Effector CD4-positive, alpha-beta T cell (primary cell): ENCODE results near the gene ARHGAP10.
"Not testable (repeated sequence)": the region's sequence is repeated elsewhere in the genome, so short reads cannot be mapped to it uniquely, and the experiment has no call there.

Source experiments
- DNase-seq: peaks from one replicate; pipeline ENCODE4 v3.0.0-alpha.2; 2020

The ARHGAP10 gene

DNA sequence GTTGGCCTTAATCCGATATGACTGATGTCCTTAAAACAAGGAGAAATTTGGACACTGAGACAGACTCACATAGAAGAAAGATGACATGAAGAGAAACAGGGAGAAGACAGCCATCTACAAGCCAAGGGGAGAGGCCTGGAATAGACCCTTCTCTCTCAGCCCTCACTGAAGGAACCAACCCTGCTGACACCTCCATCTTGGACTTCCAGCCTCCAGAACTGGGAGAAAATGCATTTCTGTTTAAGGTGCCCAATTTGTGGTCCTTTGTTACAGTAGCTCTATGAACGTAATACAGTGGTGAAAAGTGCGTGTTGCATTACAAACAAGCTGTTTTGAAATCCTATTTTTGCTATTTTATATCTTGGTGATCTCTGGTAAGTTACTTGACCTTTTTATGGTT is 343.6 kb downstream of the ARHGAP10 start:
- DNase-seq: no peak

- DNase-seq: no peak
Observed at GRCh38 chr4:148076964-148077363, 345.1 kb downstream of the ARHGAP10 start.

GRCh38 chr4:148077581-148077980 is 345.7 kb downstream of the ARHGAP10 start:
- DNase-seq: no peak

DNA sequence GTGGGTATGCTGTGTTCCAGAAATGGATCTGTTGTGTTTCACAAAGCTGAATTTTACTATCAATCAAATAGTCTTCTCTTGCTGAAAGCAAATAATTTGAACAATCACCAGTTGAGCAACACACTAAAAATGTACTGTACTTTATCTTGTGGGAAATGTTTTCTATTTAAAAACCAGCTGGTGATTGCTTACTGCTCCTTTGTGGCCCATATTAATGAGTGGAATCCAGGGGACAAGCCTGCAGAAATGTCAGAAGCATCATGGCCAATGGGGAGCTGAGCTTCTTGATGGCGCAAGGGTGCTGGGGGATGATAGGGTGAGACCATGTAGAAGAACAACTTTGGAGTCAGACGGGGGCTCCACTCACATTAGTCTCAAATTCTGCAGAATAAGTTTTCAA is 346.2 kb downstream of the ARHGAP10 start:
- no peak for DNase-seq

- no peak for DNase-seq
Observed at GRCh38 chr4:148079961-148080360, 348.1 kb downstream of the ARHGAP10 start.

DNA sequence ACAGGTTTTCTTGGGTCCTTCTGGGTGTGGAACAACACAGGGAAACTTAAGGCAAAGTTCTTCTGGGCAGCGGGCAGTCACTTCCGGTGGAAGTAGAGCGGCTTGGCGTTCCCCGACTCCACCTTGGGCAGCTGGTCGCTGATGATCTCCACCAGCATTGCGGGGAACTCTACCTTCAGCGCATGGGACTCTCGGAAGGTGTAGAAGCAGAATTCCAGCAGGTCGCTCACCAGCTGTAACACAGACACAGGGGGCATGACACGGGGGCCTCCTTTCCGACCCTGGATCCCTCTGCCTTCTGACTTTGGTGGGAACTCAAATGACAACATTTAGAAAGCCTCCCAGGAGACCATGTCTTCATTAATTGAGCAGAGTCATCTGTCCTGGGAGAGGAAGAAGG is 349.4 kb downstream of the ARHGAP10 start:
- no peak for DNase-seq

- no peak for DNase-seq
Observed at GRCh38 chr4:148081745-148082144, 349.9 kb downstream of the ARHGAP10 start.

DNA sequence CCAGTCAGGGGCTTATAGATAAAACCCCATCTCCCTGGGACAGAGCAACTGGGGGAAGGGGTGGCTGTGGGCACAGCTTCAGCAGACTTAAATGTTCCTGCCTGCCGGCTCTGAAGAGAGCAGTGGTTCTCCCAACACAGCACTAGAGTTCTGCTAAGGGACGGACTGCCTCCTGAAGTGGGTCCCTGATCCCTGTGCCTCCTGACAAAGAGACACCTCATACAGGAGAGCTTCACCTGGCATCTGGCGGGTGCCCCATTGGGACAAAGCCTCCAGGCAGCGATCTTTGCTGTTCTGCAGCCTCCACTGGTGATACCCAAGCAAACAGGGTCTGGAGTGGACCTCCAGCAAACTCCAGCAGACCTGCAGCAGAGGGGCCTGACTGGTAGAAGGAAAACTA is 351.2 kb downstream of the ARHGAP10 start:
- not testable (repeated sequence) for DNase-seq

DNA sequence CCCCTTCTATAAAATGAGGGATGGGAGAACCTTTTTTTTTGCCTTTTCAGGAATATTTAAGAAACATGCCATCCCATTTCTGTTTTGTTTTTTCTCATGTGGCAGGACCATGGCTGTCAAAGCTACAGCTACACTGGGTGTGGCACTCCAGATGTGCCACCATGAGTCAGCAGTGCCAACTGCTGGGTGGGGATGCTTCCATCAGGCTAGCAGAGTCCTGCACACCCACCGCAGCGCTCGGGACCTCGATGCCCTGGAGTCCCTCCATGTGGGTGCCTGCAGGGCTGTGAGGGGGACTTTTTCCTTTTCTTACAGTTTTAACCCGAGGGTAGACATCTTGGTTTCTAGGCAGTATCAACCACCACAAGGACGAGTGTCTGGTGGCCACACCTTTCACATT is 357.7 kb downstream of the ARHGAP10 start:
- DNase-seq: no peak

- DNase-seq: no peak
Observed at GRCh38 chr4:148090029-148090428, 358.1 kb downstream of the ARHGAP10 start.

GRCh38 chr4:148090503-148091476 is 358.9 kb downstream of the ARHGAP10 start:
- no peak for DNase-seq

GRCh38 chr4:148091896-148092295 is 360.0 kb downstream of the ARHGAP10 start:
- DNase-seq: no peak

- no peak for DNase-seq
Observed at GRCh38 chr4:148092316-148093014, 360.6 kb downstream of the ARHGAP10 start.

- DNase-seq: no peak
Observed at GRCh38 chr4:148093065-148093464, 361.2 kb downstream of the ARHGAP10 start.

- DNase-seq: no peak
Observed at GRCh38 chr4:148094149-148094548, 362.3 kb downstream of the ARHGAP10 start.

DNA sequence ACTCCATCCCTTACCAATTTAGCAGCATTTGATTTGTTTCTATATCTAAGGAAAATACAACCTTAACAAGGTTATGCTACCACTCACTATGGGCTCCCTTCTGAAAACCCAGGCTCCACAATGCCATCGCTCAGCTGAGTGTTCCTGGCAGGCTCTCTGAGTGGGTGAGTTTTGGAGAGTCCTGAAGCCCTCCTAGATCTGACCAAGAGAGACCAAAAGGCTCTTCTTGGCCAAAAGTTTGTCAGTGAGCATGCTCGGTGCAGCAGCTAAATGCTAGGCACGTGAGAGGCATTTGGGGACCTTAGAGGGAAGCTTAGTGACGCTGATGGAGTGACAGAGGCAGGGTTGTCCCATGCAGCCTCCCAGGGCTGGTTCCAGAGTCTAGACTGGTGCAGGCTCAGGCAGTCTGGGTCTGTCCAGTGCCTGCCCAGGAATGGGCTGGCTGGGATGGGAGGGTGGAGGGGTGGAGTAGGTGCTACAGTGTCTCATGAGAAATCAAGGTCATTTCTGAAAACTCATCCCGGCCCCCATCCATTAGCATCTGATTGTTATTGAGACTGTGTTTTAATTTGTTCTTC is 363.5 kb downstream of the ARHGAP10 start:
- no peak for DNase-seq

DNA sequence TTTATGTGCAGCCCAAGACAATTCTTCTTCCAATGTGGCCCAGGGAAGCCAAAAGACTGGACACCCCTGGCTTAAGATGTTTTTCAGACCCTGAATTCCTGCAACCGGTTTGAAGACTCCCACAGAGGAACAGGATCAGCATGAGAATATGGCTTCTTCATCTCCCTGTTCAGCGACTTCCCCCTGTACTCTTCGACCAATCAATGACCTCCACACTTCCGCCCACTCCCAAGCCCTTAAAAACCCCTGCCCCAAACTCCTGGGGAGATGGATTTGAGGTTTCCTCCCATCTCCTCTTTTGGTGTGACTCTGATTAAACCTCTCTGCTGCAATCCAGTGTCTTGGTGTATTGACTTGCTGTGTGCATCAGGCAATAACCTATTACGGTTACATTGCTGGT is 365.9 kb downstream of the ARHGAP10 start:
- DNase-seq: no peak

- DNase-seq: no peak
Observed at GRCh38 chr4:148101235-148101634, 369.3 kb downstream of the ARHGAP10 start.

DNA sequence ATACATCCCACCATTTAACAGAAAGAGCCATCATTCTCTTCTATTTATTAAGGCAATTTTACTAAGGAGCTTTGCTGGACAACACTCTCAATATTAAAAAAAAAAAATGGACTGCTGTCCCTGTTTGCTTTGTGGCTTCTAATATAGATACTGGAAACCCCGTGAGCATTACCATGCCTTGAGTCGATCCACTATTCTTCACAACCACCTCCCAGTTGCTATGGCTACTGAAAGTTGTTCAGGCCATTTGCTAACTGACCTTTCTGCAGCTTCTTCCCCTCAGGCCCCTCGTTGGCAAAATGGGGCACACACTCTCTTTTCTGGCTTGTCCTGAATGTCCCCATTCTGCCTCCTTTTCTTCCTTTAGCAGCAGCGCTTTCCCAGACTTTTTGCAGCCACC is 369.9 kb downstream of the ARHGAP10 start:
- DNase-seq: no peak

GRCh38 chr4:148103597-148104355 is 371.9 kb downstream of the ARHGAP10 start:
- DNase-seq: no peak

- no peak for DNase-seq
Observed at GRCh38 chr4:148108766-148109165, 376.9 kb downstream of the ARHGAP10 start.

DNA sequence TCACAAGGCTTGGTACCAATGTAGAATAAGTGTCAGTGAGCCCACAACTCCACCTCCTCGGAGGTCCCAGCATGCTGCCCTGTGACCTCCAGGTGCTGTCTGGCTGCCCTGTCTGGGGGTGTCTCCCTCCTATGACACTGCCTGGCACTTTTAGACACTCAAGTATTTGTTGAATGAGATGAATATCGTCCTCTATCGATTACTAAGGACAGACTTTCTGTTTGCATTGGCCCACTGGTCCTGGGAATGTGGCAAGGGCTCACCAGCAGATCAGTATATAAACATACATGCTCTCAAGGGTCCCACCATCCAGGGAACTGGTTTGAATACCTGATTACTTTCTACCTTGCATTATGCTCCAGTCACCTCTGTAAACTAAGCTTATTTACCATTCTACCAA is 377.3 kb downstream of the ARHGAP10 start:
- DNase-seq: no peak

GRCh38 chr4:148110169-148110568 is 378.3 kb downstream of the ARHGAP10 start:
- no peak for DNase-seq
